A673 (cell line): ENCODE results near the gene CREB5. TPM values are rescaled to one million over a fixed set of nuclear protein-coding genes. Genes with fewer than 3 reads are reported as not detected.

Source experiments
- BruUV-seq: library from RNA; stranded (reverse); fragments of 400-500 nt; replicated peaks from 2 replicates; lab custom pipeline; 2021; lab: Mats Ljungman, UMichigan
- CTCF ChIA-PET: fragments of 300-600 bp; sonication (Branson Sonifier 250); formaldehyde crosslinking; loops from one replicate; lab custom pipeline; 2022; ENCODE audit warnings: antibody characterized with exemption; lab: Charles Lee
- POLR2A ChIA-PET: fragments of 300-600 bp; sonication (Branson Sonifier 250); formaldehyde crosslinking; loops from one replicate; lab custom pipeline; 2022; ENCODE audit warnings: antibody characterized with exemption; ENCODE audit not compliant: low non-redundant PET; lab: Charles Lee
- DNase-seq: peaks from one replicate; pipeline ENCODE4 v3.0.0-alpha.2; 2015; ENCODE audit warnings: low spot score
- H3K27ac ChIP-seq: fragments of 200-600 bp; sonication (generic); 2 replicates; pipeline ENCODE4 v1.5.1; 2016; ENCODE audit warnings: mixed run types, low read depth, mild to moderate bottlenecking, mixed read lengths, antibody characterized with exemption, low read length; ENCODE audit not compliant: poor library complexity, severe bottlenecking
- H3K27me3 ChIP-seq: fragments of 200-600 bp; sonication (generic); replicated peaks from 2 replicates; pipeline ENCODE4 v1.6.1; 2017; ENCODE audit warnings: mixed run types, low read depth, mild to moderate bottlenecking, mixed read lengths, antibody characterized with exemption, low read length; ENCODE audit not compliant: insufficient read depth, poor library complexity
- H3K36me3 ChIP-seq: fragments of 200-600 bp; sonication (generic); 2 replicates; pipeline ENCODE4 v1.6.1; 2016; ENCODE audit warnings: mixed run types, mild to moderate bottlenecking, mixed read lengths, antibody characterized with exemption, low read length; ENCODE audit not compliant: insufficient read depth, poor library complexity, severe bottlenecking
- H3K4me1 ChIP-seq: fragments of 200-600 bp; sonication (generic); 2 replicates; pipeline ENCODE4 v1.6.1; 2017; ENCODE audit warnings: mixed run types, mild to moderate bottlenecking, mixed read lengths, antibody characterized with exemption, low read length; ENCODE audit not compliant: insufficient read depth, poor library complexity, severe bottlenecking
- H3K4me3 ChIP-seq: fragments of 200-600 bp; sonication (generic); 2 replicates; pipeline ENCODE4 v1.5.1; 2016; ENCODE audit warnings: low read depth, mixed run types, mild to moderate bottlenecking, mixed read lengths, low read length; ENCODE audit not compliant: poor library complexity, severe bottlenecking
- H3K9me3 ChIP-seq: fragments of 200-600 bp; sonication (generic); 2 replicates; pipeline ENCODE4 v1.6.1; 2016; ENCODE audit warnings: mixed run types, low read depth, mild to moderate bottlenecking, mixed read lengths, antibody characterized with exemption, low read length; ENCODE audit not compliant: poor library complexity, severe bottlenecking
- EZH2 ChIP-seq: fragments of 200-600 bp; sonication (generic); IDR thresholded peaks from 2 replicates; pipeline ENCODE4 v1.6.1; 2017; ENCODE audit warnings: borderline replicate concordance, low read depth, mild to moderate bottlenecking, mixed read lengths, antibody characterized with exemption, low read length; ENCODE audit not compliant: poor library complexity, severe bottlenecking
- intact Hi-C: fragments of 100-400 bp; cut with micrococcal nuclease; formaldehyde crosslinking; loops from one replicate; pipeline ENCODE4 v1.10.0; 2022; ENCODE audit not compliant: unreplicated experiment
- total RNA-seq: library from RNA; stranded (reverse); gene quantifications from 2 replicates; pipeline ENCODE4 v1.2.3, GENCODE V29; 2021
- TF ChIP-seq, protein P1 (sequence below): fragments of 300-800, 200-600 bp; sonication (generic); conservative IDR thresholded peaks from 2 replicates; pipeline ENCODE4 v1.5.1; 2017; ENCODE audit warnings: low read depth, mild to moderate bottlenecking, antibody characterized with exemption, low read length, moderate library complexity, mixed read lengths

The CREB5 gene
- total RNA-seq, 1 experiment from 2014 or later, result 10.3 TPM

GRCh38 chr7:28705350-28705749 lies 293.0 kb downstream of the CREB5 start:
- no TSS peak for BruUV-seq
- H3K4me1 ChIP-seq, result peaks cover 38% of the 10 kb centered on the region
- intact Hi-C loops, result no loop called here
- DNase-seq, result no peak
- TF ChIP-seq, protein P1, sequence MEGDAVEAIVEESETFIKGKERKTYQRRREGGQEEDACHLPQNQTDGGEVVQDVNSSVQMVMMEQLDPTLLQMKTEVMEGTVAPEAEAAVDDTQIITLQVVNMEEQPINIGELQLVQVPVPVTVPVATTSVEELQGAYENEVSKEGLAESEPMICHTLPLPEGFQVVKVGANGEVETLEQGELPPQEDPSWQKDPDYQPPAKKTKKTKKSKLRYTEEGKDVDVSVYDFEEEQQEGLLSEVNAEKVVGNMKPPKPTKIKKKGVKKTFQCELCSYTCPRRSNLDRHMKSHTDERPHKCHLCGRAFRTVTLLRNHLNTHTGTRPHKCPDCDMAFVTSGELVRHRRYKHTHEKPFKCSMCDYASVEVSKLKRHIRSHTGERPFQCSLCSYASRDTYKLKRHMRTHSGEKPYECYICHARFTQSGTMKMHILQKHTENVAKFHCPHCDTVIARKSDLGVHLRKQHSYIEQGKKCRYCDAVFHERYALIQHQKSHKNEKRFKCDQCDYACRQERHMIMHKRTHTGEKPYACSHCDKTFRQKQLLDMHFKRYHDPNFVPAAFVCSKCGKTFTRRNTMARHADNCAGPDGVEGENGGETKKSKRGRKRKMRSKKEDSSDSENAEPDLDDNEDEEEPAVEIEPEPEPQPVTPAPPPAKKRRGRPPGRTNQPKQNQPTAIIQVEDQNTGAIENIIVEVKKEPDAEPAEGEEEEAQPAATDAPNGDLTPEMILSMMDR, result no peak
- TF ChIP-seq EZH2, result no peak
- no peak overlapping the region for H3K4me3 ChIP-seq
- H3K27ac ChIP-seq, result no peak overlapping the region
- no peaks in the 10 kb centered on the region for H3K27me3 ChIP-seq
- H3K9me3 ChIP-seq, result no peaks in the 10 kb centered on the region
- no peaks in the 10 kb centered on the region for H3K36me3 ChIP-seq
- CTCF ChIA-PET, result no interaction called here
- POLR2A ChIA-PET, result no interaction called here

DNA sequence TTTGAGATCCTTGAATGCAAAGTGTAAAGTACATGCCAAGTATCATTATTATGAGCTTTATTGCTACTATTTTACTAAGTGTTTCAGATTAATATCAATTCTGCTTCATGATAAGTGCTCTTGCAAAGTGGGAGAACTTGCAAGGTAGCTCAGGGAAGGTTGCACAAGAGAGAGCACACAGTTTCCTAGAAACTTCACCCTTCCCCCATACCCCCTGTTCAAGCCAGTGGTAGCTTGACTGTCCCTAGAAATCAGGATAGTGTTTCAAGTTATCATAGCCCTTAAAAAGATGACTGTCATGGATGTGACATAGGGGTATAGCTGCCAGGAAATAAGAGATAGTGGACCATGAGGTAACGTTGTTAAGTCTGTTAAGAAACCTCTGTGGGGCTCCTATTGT lies 294.3 kb downstream of the CREB5 start:
- TF ChIP-seq EZH2, result no peak
- TF ChIP-seq, protein P1, result no peak
- ChIA-PET CTCF (no interaction called here), POLR2A (no interaction called here)
- no TSS peak for BruUV-seq
- Histone ChIP-seq H3K9me3 (no peaks in the 10 kb centered on the region), H3K27ac (no peak overlapping the region), H3K27me3 (no peaks in the 10 kb centered on the region), H3K4me3 (no peak overlapping the region), H3K4me1 (peaks cover 25% of the 10 kb centered on the region), H3K36me3 (no peaks in the 10 kb centered on the region)
- DNase-seq, result no peak
- intact Hi-C loops, result no loop called here

DNA sequence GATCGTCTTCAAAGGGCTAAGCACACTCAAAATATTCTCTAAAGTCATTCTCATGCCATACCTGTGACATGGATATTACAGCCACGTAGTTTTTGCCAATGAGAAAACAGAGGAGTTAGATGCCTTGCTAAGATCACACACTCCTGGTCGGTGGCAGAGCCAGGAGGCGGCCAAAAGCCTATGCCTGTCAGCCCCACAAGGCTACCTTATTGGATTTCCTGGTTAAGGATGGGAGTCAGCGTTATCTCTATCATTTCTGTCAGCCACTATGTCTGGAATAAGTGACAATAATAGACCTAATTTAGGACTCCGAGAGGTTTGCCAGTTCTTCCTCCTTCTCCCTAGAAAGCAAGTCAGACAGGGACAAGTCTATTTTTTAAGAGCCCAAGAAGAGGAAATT lies 295.0 kb downstream of the CREB5 start:
- Histone ChIP-seq H3K4me1 (peaks cover 25% of the 10 kb centered on the region), H3K27me3 (no peaks in the 10 kb centered on the region), H3K36me3 (no peaks in the 10 kb centered on the region), H3K27ac (peak overlapping the region; percentile 60), H3K9me3 (no peaks in the 10 kb centered on the region), H3K4me3 (no peak overlapping the region)
- ChIA-PET CTCF (no interaction called here), POLR2A (no interaction called here)
- TF ChIP-seq EZH2, result no peak
- TF ChIP-seq, protein P1, result no peak
- no peak for DNase-seq
- intact Hi-C loops, result no loop called here
- BruUV-seq, result no TSS peak
